GM12874 (cell line): Measurements from ENCODE around the gene HSD17B14.

Source experiments
- TF ChIP-seq, protein P1 (sequence below): IDR thresholded peaks from 2 replicates; pipeline ENCODE4 v1.5.1; 2011; ENCODE audit warnings: low read depth, mild to moderate bottlenecking, control low read depth, low read length, moderate library complexity; ENCODE audit not compliant: insufficient read depth

HSD17B14 gene

GRCh38 chr19:48826606-48827020 lies 9.7 kb downstream of the HSD17B14 start:
- TF ChIP-seq, protein P1, sequence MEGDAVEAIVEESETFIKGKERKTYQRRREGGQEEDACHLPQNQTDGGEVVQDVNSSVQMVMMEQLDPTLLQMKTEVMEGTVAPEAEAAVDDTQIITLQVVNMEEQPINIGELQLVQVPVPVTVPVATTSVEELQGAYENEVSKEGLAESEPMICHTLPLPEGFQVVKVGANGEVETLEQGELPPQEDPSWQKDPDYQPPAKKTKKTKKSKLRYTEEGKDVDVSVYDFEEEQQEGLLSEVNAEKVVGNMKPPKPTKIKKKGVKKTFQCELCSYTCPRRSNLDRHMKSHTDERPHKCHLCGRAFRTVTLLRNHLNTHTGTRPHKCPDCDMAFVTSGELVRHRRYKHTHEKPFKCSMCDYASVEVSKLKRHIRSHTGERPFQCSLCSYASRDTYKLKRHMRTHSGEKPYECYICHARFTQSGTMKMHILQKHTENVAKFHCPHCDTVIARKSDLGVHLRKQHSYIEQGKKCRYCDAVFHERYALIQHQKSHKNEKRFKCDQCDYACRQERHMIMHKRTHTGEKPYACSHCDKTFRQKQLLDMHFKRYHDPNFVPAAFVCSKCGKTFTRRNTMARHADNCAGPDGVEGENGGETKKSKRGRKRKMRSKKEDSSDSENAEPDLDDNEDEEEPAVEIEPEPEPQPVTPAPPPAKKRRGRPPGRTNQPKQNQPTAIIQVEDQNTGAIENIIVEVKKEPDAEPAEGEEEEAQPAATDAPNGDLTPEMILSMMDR, result no peak

- TF ChIP-seq, protein P1, result no peak
Observed at GRCh38 chr19:48822514-48822913, 13.8 kb downstream of the HSD17B14 start.

- TF ChIP-seq, protein P1, result no peak
Observed at GRCh38 chr19:48821633-48822032, 14.7 kb downstream of the HSD17B14 start.

DNA sequence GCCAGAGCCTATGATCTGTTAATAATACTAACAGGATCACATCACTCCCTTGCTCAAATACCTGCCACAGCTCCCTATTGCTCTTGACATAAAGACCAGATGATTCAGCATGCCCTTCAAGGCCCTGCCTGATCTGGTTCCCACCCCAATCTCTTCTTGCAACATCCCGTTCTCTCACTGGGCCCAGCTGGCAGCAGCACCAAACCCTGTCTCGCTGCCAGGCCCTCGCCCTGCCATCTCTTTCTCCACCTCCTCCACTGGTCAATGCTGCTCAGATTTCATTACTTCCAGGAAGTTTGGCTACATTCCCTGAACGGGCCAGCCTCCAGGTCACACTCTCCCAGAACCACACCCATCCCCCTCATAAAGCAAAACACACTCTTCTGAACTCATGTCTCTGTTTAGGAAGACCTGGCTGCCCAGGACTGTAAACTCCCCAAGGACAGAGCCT lies 16.9 kb downstream of the HSD17B14 start:
- TF ChIP-seq, protein P1, result no peak

GRCh38 chr19:48818234-48818820 lies 18.0 kb downstream of the HSD17B14 start:
- TF ChIP-seq, protein P1, result no peak

- TF ChIP-seq, protein P1, result no peak
Observed at GRCh38 chr19:48817585-48818124, 18.6 kb downstream of the HSD17B14 start.

DNA sequence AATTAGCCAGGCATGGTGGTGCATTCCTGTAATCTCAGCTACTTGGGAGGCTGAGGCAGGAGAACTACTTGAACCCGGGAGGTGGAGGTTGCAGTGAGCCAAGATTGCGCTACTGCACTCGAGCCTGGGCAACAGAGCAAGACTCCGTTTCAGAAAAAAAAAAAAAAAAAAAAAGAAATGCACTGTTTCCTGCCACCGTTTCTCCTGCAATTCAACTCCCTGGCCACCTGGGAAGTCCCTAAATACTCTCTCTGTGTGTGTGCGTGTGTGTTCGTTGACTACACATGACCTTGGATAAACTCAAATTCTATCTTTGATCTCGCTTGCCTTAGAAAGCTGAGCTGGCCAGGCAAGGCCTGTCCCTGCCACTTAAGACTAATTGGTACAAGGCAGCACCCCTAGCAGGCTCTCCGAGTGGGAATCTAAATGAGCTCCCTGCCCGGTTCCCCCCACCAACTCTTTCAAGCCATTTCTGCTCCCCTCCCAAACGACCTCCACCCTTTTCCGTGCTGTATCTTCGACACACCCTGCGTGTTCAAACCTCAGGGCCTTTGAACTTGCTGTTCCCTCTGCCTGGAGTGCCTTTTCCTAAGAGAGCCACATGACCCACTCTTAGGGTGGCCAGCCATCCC lies 20.3 kb downstream of the HSD17B14 start:
- TF ChIP-seq, protein P1, result no peak
